GM21526 (cell line): ENCODE data around the gene HECTD1.
"Not testable (repeated sequence)": the region's sequence is repeated elsewhere in the genome, so short reads cannot be mapped to it uniquely, and the experiment has no call there.

Source experiments
- ATAC-seq: cut with Tn5 transposase; IDR thresholded peaks from one replicate; pipeline ENCODE4 v1.9.1; 2021; ENCODE audit warnings: moderate library complexity; ENCODE audit not compliant: unreplicated experiment, low FRiP score

The HECTD1 gene

DNA sequence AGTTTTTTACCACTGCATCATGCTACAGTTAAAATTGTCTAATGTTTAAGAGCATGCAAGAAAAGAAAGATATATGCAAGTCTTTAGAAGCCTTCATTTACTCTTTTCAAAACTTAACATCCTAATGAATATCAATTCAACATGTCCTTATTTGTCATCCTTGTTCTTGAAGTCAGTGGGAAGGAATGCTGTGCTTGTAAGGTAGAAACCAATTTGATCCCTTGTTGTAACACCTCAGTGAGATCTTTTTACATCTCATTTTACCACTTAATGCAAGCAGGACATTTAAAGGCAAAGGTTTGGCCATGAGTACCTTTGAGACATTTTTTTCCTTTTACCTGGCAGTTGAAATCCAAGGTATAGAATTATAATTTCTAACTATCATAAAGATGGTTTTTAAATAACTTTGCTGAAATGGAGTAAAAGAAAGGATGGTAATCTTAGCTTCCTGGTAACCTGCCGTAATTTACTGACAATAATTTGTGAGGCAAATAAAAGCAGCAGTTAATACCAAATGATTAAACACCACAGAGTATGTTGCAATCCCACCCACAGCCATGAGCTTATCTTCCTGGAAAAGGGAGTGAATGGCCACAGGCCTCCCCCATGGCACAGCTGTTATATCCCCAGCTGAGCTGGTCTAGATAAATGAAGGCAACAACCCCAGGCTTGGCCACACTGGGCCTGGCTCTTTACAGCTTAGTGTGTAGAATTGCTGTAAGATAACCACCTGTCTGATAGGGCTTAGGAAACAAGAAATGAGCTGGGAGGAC, 148.3 kb downstream of the HECTD1 start:
- no peak for ATAC-seq

DNA sequence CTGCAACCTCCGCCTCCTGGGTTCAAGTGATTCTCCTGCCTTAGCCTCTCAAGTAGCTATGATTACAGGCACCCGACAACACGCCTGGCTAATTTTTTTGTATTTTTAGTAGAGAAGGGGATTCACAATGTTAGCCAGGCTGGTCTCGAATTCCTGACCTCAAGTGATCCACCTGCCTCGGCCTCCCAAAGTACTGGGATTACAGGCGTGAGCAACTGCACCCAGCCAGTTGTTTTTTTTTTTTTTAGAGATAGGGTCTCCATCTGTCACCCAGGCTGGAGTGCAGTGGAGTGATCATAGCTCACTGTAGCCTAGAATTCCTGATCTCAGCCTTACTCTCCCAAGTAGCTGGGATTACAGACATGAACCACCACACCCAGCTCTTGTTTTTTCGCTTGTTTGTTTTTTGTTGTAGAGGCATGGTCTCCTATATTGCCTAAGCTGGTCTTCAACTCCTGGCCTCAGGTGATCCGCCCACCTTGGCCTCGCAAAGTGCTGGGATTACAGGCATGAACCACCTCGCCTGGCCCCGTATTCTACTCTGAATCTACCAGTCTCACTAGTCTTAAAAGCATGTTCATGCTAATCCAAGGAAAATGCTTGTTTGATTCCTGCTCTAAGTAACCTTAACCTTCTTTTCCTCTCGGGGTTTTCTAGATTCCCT, 149.8 kb downstream of the HECTD1 start:
- ATAC-seq = no peak

DNA sequence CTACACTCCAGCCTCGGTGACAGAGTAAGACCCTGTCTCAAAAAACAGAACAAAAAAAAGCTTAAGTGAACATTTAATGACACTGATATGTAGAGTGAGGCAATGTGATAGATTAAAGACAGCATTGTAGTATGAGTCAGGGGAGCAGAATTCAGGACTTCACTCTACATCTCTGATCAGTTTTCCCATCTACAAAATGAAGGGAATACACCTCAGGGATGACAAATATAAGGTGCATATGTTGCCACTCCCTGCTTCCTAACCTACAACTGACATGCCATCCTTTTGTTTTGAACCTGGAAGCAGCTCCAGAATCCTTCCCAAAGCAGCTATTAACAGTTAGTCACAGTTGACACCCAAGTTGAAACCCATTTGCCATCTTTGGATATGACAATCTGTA, 150.6 kb downstream of the HECTD1 start:
- no peak for ATAC-seq

DNA sequence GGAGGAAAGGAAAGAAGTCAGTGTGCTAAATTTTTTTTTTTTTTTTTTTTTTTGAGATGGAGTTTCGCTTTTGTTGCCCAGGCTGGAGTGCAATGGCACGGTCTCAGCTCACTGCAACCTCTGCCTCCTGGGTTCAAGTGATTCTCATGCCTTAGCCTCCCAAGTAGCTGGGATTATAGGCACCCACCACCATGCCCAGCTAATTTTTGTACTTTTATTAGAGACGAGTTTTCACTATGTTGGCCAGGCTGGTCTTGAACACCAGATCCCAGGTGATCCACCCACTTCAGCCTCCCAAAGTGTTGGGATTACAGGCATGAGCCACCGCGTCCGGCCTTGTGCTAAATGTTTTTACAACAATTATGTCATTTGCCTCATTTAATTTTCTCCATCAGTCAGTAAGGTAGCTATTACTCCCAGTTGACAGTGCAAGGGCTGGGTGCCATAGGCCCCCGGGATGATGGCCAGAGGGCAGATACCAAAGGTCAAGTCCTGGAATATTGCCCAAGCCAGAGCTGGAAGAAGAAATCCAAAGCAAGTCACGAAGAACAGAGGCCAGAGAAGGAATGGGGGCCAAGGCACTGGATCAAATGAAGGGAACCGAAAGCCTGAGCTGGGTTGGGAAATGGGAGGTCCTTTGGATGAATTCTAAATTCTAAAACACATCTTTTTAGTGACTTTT, 154.5 kb downstream of the HECTD1 start:
- not testable (repeated sequence) for ATAC-seq

DNA sequence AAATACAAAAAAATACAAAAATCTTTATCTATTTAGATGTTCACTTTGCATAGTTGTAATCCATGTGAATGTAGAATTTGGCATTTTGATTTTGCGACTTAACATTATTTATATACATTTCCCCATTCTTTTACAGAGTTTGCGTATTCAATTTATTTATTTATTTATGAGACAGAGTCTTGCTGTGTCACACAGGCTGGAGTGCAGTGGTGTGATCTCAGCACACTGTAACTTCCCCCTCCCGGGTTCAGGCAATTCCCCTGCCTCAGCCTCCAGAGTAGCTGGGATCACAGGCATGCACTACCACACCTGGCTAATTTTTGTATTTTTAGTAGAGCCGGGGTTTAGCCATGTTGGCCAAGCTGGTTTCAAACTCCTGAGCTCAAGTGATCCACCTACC, 156.1 kb downstream of the HECTD1 start:
- ATAC-seq = no peak

- no peak for ATAC-seq
Measured at GRCh38 chr14:31051023-31051422, 156.6 kb downstream of the HECTD1 start.
